NK-92 (cell line): ENCODE results near the gene PER2.
"Not testable (repeated sequence)": the region's sequence is repeated elsewhere in the genome, so short reads cannot be mapped to it uniquely, and the experiment has no call there.

Experiments used
- DNase-seq: peaks from one replicate; lab custom pipeline; 2025; ENCODE audit not compliant: unreplicated experiment; lab: John Stamatoyannopoulos, UW

Gene PER2

DNA sequence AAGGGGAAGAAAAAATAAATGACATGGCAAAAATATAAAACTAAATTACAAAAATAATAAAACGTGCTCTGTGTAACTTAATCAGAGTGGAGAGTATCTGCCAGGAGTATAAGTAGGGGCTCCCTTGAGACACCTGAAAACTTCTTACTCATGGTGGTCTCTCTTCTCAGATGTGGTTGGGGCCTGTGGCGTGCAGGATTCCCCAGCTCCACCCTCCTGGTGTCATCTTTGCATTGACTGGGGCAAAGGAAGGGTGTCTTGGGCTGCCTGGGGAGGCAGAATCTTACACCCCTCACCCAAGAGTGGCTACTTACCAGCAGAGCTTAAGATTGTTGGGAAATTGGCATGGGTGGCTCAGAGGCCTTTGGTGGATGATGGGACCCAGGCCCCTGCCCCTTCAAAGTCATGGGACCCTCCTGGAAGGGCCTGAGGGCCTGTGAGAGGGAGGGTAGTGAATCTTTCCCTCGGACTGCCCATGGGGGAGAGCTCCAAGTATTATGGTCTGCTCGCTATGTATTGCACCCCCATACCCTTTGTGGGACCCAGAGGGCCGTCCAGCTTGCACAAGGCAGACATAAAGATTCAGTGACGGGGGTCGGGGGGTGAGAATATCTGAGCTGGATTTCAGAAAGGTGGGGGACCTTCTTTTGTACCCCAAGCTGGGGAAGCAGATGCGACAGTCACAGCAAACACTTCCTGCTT is 25.0 kb upstream of the PER2 start:
- DNase-seq = no peak

DNA sequence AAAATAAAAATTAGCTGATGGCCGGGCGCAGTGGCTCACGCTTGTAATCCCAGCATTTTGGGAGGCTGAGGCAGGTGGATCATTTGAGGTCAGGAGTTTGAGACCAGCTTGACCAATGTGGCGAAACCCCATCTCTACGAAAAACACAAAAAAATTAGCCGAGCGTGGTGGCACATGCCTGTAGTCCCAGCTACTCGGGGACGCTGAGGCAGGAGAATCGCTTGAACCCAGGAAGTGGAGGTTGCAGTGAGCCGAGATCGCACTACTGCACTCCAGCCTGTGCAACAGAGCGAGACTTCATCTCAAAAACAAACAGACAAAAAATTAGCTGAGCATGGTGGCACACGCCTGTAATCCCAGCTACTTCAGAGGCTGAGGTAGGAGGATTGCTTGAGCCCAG is 22.3 kb upstream of the PER2 start:
- not testable (repeated sequence) for DNase-seq

DNA sequence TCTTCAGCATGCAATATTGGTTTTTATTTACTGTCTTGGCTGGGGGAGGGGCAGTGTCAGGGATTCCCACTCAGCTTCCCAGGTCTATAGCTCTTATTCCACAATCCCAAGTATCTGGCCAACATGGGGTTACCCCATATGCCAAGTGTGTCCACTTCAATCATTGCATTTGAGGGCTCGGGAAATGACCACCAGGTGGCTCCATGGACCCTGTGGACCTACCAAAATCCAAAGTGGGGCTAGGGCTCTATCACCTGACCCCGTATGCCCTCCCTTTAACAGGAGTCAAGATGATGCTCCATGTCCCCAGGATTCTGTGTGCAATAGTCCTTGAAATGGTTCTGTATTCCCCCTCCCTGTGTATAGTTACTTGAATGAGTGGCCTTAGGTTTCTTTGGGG is 19.8 kb upstream of the PER2 start:
- no peak for DNase-seq

DNA sequence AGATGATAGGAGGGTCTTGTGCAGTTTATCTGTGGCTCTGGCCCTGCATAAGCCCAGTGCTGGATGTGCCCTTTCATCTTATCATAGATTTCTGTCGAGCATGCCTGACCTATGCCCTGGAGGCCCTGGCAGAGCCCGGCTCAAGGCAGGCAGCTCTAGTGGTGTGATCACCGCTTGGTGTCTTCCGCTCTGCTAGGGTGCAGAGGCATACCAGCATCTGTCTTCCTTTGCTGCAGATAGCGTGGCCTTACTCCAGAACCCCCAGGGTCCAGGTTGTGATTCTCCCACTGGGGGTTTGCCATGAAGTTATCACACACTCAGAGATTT is 18.2 kb upstream of the PER2 start:
- DNase-seq = no peak

DNA sequence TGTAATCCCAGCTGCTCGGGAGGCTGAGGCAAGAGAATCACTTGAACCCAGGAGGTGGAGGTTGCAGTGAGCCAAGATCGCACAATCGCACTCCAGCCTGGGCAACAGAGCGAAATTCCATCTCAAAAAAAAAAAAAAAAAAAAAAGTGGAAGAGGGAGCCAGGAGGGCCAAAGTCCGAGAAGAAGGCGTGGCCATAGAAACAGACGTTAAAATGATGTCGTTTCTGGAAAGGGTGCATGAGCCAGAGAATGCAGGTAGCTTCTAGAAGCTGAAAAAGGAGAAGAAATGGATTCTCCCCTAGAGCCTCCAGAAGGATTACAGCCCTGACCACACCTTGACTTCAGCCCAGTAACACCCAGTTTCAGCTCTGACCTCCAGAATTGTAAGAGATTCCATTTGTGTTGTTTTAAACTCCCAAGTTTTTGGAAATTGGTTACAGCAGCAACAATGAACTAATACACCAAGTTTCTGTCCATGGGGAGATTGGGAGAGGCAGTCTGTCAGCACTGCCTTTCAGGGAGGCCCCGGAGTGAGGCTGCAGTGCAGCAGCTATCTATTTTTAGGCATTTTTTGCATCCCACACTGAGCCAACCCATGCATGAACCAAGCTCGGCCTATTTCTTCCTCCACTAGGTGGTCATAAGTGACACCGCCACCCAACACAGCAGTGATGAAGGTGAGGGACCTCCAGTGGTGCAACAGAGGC is 17.7 kb upstream of the PER2 start:
- no peak for DNase-seq

DNA sequence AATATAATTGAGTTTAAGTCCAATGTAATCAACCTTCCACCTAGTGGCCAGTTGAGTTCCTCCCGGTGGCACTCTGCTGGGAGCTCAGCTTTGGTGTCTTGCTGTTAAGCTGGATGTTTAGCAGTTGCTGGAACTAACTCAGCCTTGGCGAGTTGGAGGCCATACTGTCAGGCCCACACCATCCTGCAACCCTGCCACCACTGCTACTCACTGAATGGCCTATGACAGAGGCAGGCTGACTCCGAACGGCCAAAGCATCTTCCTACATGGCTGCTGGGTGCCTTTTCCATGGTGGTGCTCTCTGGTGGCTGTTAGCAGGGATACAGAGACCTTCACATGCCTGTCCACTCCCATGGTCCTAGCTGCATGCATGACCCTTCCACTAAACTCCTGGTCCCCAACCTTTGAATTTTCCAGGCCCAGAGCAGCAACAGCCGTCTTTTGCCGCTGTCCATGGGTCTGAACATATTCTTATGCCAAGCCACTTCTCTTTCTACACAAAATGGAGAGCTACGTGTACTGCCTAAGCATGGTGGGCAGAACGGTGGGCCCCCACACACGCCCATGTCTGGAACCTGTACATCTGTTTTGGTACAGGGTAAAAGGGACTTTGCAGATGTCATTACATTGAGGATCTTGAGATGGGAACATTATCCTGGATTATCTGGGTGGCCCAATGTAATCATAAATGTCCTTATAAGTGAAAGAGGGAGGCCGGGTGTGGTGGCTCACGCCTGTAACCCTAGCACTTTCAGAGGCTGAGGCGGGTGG is 16.9 kb upstream of the PER2 start:
- DNase-seq = no peak

DNA sequence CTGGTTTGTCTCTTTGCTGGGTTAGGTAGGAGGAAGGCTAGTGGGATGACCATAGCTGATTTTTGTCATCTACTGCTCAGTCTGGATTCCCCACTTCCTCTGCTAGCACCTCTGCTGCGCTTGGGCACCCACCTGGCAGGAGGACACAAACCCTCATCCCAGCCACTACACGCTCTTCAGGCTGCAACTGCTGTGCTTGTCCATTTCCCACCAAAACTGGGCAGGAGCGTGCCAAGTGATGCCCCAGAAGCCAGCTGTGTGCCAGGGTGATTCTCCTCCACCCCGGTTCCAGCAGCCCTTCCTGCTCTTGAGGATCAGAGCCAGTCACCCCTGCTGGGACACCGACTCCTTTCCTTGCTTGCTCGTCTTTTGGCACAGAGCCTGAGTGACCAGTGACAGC is 15.7 kb upstream of the PER2 start:
- DNase-seq = no peak

DNA sequence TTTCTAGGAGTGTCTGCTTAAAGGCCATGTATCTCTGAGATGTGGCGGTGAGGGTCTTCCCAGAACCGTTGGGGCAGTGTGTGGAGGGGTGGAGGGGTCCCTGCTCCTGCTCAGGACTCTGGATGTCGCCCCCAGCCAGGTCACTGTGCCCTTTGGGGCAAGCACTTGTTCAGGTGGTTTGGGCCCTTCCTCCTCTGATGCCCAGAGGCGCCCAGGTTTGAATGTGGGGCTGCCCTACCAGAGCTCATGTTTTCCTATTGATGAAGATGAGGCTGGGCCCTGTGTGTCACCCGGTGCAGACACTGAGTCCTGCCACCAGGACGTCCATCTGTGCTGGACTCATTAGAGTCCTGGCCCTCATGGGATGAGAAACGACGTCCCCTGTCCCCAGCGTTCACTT is 14.3 kb upstream of the PER2 start:
- DNase-seq = no peak

DNA sequence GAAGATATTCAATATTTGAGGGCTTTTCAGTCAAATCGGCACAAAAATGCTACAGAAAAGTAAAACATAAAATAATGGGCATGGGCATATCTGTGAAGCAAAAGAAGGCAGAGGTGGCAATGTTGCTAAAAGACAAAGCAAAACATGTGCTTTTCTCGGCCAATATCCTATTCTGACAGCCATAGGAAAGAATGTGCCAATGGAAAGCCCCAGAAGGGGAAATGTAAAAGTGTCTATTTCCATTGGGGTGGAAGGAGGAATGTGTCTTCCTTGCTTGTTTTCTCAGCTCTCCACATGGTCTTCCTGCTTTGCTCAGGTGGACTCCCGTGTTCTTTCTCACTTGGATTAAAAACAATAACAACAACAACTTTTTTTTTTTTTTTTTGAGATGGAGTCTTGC is 13.7 kb upstream of the PER2 start:
- no peak for DNase-seq

DNA sequence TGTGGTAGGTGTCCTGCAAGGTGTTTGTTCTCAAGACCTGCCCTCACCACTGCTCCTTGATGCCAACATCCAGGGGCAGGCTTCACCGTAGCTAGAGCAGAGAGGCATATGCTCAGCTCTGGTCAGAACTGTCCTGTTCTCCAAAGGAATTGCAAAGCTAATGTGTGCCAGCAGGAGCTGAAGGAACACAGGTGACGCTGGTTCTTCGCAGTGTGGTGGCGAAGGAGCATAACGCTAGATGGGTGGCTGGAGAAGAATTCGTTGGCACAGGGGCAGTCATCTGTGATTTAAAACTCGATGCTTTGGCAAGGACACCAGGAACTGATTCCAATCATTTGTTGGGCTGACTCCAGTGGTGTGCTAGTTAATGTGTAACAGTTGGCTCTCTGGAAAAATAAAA is 11.4 kb upstream of the PER2 start:
- DNase-seq = no peak

DNA sequence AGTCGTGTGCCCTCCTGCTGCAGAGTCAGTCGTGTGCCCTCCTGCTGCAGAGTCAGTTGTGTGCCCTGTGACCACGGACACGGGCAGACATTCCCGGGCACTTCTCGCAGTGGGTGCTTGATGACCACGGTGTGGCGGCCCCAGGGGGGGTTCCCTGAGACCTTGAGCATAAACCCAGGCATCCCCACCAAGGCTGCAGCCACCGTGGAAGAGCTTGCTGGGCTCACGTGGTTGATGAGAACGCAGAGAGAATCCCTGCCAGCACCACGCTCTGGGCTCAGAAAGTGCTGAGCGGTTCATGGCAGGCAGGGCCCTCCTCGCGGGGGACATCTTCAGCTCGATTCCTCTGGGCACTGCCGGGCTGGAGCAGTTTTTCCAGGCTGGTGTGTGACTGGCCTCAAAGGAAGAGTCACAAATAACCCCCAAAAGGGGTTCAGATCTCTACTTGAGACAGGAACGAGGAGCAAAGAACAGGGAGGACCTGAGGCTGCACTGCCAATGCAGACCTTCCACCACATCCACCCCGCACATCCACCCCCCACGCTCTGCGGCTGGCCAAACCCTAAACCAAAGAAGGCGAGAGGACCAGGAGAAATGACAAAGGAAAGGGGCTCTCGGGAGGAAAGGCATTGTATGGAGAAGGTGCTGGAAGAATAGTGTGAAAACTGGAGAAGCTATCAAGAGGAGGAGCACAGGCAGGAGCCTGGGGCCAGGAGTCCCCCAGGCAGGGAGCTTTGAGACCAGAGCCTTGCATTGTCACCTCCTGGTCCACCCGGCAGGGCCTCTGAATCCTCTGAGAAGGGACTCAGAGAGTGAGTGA is 8.4 kb upstream of the PER2 start:
- DNase-seq = no peak

DNA sequence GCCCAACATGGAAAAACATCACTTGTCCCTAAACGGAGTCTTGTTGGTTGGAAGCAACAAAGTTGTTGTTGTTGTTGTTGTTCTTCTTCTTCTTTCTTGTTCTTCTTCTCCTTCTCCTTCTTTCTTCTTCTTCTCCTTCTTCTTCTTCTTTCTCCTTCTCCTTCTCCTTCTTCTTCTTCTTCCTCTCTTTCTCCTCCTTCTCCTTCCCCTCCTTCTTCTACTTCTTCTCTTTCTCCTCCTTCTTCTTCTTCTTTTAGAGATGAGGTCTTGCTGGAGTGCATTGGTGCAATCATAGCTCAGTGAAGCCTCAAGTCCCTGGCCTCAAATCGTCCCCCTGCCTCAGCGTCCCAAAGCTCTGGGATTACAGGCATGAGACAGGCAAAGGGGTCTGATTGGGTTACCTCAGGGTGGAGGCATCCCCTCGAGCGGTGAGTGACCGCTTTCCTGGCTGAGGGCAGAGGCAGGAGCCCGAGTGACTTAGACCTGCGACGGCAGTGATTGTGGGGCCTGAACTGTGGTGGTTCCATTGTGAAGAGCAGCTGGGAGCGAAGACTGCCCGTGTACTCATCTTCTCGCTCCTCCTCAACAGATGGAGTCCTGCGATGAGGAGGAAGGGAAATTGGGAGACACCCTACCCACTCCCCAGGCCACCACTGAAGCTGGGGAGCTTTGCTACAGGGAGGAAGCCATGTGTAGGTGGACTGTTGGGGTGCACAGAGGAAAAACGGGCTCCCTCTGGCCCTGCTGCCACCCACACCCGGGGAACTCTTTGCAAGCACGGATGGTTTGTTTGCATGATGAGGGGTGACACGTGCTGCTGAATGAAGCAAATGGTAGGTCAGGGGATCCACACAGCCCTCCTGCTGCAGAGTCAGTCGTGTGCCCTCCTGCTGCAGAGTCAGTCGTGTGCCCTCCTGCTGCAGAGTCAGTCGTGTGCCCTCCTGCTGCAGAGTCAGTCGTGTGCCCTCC is 7.0 kb upstream of the PER2 start:
- no peak for DNase-seq

DNA sequence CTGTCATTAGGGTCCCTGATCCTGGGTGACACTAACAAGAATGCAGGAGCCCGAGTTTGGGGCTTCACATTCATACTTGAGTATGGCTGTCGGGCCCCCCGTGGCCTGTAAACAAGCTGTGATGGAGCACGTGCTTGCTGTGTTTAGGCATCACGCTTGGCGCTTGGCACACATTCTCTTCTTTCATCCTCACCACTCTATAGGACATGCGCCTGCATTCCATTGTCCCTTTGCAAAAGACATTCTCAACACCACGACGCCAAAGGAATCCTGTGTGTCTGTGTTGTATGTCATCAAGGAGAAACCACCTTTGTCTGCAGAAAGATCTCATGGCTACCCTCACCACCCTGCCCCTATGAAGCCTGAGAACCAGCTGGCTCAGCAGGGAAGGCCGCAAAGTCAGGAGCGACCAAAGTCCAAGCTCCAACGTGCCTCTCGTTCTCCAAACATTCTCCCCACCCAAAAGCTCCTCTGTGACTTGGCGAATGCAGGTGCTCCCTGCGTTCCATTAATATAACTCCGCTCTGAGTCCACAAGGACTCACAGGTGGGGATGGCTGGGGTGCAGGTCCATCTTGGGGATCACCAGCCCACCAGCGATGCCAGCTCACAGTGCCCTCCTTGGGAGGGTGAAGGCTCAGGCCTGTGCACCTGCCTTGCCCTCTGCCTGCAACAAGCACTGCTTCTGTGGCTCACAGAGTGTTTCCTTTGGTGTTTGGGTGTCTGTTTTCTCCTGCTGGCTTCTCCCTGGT is 6.2 kb upstream of the PER2 start:
- DNase-seq = no peak

DNA sequence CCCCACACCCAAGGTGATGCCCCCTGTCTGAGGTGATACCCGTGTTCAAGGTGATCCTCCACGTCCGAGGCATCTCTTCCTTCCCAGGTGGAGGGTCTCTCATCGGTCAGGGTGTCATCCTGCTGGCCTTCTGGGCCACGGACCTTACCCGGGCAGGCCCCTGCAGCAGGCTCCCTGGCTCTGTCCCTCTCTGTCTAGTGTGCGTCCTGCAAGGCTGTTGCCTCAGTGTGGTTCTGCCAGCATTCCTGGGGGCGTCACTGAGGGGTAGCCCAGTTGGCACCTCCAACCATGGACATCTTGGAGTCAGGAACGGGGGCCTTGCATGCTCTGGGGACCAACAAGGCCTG is 5.6 kb upstream of the PER2 start:
- no peak for DNase-seq

DNA sequence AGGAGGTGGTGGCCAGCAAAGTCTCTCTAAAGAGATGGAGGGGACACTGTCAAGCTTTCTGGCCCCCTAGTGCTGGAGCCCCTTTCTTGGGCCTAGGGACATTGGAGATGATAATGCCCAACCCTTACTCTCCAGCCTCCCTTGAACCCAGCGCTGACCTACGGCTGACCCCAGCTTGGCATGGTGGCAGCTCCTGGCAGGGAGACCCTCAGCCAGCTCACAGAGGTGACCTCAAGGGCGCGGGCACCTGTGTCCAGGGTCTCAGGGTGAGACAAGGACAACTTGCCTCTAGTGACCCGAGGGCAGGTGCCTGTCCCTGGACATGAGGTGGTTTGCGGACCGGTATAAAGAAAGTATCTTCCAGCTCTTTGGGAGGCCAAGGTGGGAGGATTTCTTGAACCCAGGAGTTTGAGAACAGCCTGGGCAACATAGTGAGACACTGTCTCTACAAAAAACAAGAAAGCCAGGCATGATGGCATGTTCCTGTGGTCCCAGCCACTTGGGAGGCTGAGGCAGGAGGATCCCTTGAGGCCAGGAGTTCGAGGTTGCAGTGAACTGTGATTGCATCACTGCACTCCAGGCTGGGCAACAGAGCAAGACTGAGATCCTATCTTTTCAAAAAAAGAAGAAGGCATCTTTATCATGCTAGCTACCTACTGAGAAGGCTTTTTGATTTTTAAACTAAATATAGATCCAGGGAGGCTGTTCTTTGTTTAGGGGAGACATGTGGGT is 3.3 kb upstream of the PER2 start:
- no peak for DNase-seq

DNA sequence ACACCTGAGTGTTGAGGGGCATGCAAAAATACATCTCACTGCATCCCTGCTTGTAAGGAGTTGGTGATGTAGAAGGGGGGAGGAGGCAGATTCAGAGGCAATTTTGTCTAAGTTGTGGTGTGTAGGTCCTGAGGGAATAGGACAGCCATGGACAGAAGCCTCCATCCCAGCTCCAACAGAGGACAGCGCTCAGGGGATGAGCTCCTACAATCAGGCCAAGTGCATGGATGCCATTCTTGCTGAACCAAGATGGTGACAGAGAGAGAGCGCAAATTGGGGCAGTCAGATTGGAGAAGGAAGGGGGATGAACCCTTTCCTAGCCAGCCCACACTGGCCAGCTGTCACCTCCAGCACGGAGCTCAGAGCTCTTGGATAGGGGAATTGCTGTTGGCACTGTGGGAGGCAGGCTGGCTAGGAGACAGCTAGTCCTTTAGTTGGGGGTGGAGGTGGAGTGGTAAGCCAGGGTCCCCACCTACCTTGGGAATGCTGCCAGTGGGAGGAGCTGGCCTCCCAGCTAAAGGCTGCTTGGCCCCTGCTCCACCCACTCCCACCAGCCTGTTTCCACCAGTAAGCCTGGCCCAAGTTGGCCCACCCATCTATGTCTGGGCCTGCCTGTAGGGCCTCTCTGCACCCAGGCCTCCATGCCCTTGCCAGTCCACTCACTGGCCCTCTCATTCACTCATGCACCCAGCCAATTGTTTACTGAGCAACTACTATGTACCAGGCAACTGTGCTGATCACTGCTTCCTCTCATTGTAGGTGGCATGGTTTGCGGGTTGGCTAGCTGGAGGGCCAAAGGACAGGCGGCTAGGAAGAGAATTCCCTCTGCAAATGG is 2.5 kb upstream of the PER2 start:
- no peak for DNase-seq

DNA sequence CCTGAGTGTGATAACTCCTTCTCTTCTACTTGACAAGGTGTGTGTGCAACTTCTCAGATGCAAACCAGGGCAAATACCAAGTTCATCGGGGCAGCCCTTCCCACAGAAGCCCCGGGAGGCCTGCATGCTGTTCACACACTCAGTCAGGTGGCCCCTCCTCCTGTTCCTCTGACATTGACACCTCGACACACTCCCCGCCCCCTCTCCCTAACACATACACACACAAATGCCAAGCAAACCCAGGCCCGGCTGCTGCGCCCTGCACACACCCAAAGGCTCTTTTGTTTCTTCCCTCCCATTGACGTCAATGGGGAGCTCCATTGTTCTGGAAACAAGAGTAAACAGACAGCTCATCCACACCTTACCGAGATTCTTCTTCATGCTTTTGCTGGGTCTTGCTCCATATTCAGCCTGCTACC is 1.7 kb upstream of the PER2 start:
- no peak for DNase-seq

DNA sequence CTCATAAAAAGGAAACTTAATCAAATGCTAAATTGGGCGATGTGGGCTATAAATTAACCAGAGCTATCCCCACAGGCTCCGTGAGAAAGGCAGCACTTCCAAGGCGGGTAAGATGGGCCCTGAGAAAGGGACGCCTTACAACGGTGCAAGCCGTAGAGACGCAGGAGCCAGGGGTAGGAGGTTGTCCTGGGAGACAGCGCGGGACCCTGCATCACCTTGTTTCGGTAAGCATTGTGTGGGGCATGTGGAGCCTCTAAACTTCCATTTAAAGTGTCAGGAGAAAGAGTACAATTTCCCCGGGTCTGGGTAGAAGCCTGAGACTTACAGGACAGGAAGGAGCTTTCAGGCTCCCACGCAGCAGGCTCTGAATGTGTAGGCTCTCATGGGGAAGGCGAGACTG is 1.2 kb upstream of the PER2 start:
- DNase-seq = no peak
